GM10266 (cell line): ENCODE results near the gene KRTAP10-4.

ENCODE experiments used
- DNase-seq: peaks from one replicate; pipeline ENCODE4 v3.0.0; 2012; ENCODE audit errors: extremely low spot score
- TF ChIP-seq, protein P1 (sequence below): IDR thresholded peaks from 2 replicates; pipeline ENCODE4 v1.5.1; 2012; ENCODE audit warnings: mild to moderate bottlenecking, low read depth; ENCODE audit not compliant: control insufficient read depth, insufficient read depth; ENCODE audit errors: missing control alignments

The KRTAP10-4 gene

DNA sequence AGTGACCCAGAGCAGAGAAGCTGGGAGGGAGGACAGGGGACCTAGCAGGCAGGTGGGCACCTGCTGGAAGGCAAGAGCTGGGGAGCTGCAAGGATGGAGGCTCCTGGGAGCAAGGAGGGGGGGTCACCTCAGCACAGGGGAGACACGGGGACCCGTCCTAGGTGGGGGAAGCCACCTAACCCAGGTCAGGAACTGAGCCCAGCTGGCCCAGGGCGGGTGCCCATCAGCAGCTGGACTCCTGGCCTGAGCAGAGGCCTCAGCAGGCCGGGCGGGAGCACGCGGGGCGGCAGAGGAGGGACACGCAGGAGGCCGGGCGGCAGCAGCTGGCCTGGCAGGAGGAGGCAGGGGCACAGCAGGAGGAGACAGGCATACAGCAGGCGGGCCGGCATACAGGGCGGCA lies 34.5 kb upstream of the KRTAP10-4 start:
- TF ChIP-seq, protein P1, sequence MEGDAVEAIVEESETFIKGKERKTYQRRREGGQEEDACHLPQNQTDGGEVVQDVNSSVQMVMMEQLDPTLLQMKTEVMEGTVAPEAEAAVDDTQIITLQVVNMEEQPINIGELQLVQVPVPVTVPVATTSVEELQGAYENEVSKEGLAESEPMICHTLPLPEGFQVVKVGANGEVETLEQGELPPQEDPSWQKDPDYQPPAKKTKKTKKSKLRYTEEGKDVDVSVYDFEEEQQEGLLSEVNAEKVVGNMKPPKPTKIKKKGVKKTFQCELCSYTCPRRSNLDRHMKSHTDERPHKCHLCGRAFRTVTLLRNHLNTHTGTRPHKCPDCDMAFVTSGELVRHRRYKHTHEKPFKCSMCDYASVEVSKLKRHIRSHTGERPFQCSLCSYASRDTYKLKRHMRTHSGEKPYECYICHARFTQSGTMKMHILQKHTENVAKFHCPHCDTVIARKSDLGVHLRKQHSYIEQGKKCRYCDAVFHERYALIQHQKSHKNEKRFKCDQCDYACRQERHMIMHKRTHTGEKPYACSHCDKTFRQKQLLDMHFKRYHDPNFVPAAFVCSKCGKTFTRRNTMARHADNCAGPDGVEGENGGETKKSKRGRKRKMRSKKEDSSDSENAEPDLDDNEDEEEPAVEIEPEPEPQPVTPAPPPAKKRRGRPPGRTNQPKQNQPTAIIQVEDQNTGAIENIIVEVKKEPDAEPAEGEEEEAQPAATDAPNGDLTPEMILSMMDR: no peak
- no peak for DNase-seq

DNA sequence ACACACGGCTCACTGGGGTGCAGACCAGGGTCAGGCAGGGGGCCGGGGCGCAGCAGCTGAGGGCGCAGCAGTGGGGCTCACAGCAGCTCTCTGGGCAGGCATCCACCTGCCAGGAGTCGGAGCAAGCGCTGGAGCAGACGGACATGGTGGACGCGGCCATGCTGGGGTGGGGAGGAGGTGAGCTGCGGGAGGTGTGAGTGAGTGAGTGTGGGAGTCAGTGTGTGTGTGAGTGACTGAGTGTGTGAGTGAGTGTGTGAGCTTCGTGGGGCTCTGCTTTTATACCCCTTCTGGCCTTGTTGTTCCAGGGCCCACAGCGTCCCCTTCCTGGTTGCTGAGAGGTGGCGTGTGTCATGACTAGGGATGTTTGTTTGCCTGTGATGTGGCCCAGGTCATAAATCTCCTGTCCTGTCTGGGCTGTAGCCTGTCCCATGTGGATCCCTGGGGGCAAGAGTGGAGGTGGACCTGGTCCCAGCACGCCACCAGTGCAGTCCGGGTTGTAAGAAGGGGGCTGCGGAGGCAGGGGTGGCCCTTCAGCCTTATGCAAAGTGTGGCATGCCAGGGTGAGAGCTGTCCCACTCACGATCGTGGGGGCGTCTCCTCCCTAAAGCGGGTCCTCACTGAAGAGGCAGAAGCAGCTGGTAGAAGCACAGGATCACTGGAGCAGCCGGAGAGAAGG lies 33.4 kb upstream of the KRTAP10-4 start, which contains the start of gene KRTAP10-1:
Gene KRTAP10-1, minus strand, starts transcription at position 205 of the 676 bp plus-strand sequence. Its CDS starts 45 bp downstream, at position 160.
- no peak for DNase-seq
- TF ChIP-seq, protein P1: no peak

DNA sequence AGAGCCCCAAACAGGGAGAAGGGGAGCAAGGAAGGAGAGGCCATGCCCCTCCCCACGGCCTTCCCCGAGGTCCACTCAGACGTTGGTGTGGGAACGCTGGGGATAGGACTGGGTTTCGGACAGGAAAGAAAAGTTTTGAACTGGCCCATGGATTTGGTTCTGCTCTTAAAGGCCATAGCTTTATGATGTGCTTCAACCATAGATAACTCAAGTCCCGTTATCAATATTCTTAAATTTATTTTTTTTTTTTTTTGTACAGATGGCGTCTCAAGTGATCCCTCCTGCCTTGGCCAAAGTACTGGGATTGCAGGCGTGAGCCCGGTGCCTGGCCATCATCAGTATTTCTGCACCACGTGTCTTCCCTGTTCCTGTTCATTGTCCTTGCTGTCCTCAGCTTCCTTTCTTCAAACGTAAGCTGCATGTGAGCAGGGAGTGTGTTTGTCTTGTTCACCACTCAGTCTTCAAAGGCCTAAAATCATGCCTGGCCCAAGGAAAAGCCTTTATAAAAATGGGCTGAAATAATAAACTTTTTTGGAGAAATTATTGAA lies 32.7 kb upstream of the KRTAP10-4 start:
- no peak for DNase-seq
- TF ChIP-seq, protein P1: no peak

DNA sequence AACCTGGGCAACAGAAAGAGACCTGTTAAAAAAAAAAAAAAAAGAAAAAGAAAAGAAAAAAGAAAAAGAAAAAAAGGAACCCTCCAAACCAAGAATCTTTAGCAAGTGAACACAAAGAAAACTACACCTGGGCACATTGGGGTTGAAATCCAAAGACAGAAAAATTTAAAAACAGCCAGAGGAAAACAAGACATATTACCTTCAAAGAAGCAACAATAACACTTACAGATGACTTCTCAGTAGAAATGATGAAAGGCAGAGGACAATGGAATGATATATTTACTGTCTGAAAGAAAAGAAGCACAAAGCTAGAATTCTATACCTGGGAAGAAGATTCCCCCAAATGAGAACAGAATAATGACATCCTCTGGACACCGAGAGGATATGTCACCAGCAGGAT lies 30.8 kb upstream of the KRTAP10-4 start:
- DNase-seq: no peak
- TF ChIP-seq, protein P1: no peak

DNA sequence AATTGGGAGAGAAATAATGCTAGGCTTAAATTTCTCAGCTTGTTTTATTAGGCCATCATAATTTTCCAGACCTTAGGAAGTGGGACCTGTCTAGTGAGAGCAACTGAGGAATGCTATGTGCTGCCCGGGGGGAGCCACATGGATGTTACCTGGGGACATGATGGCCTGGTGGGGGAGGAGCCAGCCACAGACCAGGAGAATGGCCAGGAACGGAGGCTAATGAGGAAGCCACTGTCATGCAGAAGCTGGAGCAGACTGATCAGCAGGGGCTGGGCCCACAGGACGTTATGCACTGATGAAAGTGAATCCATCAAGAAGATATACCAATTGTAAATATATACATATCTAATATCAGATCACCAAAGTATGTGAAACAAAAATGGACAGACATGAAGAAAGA lies 29.0 kb upstream of the KRTAP10-4 start:
- DNase-seq: no peak
- TF ChIP-seq, protein P1: no peak

DNA sequence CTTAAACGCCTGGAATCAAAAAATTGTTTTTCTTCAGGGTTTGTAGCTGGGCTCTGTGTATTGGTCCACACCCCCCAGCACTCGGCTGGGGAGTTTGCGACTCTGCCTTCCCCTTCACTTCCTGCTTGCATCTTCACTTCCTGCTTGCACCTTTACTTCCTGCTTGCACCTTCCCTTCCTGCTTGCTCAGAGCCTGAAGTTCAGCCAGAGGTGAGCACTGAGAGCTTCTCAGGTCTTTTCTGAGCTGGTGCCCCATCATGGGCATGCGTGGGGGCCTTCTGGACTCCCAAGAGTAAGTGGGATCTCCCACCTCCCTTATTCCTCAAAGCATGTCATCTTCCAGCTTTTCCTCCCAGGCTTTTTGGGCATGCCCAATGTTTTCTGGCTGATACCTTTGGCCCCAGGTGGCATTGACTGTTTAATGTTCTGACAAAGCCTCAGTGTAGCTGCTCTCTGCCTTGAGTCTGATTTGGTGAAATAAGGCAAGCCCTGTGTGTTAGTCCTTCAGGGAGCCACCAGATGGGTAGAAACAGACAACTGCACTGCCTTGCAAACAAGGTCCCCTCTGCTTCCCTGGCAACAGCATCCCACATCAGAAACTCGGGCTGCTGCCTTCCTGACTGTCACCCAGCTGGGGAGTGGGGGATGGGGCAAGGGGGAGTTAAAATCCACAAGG lies 25.7 kb upstream of the KRTAP10-4 start:
- TF ChIP-seq, protein P1: no peak
- no peak for DNase-seq

DNA sequence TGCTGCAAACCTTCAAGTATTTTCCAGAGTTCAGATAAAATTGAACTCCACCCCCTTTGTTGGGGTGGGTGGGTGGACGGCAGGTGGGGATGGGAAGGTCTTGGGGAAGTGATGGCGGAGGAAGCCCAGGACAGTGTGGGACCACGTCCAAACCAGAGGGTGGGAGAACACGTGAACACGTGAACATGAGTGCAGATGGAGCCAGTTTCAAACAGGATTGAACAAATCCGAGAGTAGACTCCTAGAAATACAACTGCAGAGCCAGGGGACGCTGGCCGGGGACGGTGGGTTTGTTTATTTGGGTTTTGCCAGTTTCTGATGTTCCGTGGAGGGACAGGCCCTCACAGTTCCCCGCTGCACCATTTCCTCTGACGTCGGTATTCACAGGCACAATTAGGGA lies 25.1 kb upstream of the KRTAP10-4 start:
- TF ChIP-seq, protein P1: no peak
- DNase-seq: no peak
